Measurements from ENCODE around the gene LSAMP.

DNA sequence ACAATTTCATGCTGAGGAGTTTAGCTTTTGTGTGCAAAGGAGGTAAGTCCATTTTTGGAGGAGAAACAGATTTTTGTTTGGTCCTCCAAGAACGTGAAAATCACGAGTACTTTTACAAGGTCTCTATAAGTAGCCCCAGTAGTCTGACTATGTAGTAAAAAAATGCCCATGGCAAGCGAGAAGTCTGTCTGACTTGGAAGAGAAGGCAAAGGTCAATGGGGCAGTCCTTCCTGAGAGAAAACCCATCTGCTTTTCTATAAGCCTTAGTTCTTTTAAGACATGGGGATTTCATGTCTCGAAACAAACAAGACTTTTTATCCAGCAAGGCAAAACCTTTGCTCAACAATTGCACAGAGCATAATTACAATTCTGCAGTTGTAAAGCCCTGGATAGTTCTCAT, 638.8 kb downstream of the LSAMP start:
- TF ChIP-seq NRF1 (IDR thresholded peaks at IDR 0.05; ENCODE audit: low read depth, low read length): no peak
- TF ChIP-seq, protein P1, sequence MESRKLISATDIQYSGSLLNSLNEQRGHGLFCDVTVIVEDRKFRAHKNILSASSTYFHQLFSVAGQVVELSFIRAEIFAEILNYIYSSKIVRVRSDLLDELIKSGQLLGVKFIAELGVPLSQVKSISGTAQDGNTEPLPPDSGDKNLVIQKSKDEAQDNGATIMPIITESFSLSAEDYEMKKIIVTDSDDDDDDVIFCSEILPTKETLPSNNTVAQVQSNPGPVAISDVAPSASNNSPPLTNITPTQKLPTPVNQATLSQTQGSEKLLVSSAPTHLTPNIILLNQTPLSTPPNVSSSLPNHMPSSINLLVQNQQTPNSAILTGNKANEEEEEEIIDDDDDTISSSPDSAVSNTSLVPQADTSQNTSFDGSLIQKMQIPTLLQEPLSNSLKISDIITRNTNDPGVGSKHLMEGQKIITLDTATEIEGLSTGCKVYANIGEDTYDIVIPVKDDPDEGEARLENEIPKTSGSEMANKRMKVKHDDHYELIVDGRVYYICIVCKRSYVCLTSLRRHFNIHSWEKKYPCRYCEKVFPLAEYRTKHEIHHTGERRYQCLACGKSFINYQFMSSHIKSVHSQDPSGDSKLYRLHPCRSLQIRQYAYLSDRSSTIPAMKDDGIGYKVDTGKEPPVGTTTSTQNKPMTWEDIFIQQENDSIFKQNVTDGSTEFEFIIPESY (IDR thresholded peaks at IDR 0.05; ENCODE audit: borderline replicate concordance, low read depth): no peak
- TF ChIP-seq, protein P2, sequence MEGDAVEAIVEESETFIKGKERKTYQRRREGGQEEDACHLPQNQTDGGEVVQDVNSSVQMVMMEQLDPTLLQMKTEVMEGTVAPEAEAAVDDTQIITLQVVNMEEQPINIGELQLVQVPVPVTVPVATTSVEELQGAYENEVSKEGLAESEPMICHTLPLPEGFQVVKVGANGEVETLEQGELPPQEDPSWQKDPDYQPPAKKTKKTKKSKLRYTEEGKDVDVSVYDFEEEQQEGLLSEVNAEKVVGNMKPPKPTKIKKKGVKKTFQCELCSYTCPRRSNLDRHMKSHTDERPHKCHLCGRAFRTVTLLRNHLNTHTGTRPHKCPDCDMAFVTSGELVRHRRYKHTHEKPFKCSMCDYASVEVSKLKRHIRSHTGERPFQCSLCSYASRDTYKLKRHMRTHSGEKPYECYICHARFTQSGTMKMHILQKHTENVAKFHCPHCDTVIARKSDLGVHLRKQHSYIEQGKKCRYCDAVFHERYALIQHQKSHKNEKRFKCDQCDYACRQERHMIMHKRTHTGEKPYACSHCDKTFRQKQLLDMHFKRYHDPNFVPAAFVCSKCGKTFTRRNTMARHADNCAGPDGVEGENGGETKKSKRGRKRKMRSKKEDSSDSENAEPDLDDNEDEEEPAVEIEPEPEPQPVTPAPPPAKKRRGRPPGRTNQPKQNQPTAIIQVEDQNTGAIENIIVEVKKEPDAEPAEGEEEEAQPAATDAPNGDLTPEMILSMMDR (IDR thresholded peaks at IDR 0.05): no peak
- TF ChIP-seq GATA2 (CRISPR knock-in tag; IDR thresholded peaks at IDR 0.05): no peak
- TF ChIP-seq TAF1 (IDR thresholded peaks at IDR 0.05; ENCODE audit: borderline replicate concordance, low read depth, low read length): no peak
- TF ChIP-seq YY1 (IDR thresholded peaks at IDR 0.05; ENCODE audit: low read depth): no peak
- no peak for TF ChIP-seq NFIC (IDR thresholded peaks at IDR 0.05; ENCODE audit: borderline replicate concordance)
- no peak for TF ChIP-seq SMC3 (IDR thresholded peaks at IDR 0.05; ENCODE audit: low read depth, low read length)
- TF ChIP-seq, protein P3, sequence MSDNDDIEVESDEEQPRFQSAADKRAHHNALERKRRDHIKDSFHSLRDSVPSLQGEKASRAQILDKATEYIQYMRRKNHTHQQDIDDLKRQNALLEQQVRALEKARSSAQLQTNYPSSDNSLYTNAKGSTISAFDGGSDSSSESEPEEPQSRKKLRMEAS (IDR thresholded peaks at IDR 0.05; ENCODE audit: low read depth): no peak
- no peak for TF ChIP-seq MXI1 (IDR thresholded peaks at IDR 0.05; ENCODE audit: low read depth, low read length)
- TF ChIP-seq, protein P4, sequence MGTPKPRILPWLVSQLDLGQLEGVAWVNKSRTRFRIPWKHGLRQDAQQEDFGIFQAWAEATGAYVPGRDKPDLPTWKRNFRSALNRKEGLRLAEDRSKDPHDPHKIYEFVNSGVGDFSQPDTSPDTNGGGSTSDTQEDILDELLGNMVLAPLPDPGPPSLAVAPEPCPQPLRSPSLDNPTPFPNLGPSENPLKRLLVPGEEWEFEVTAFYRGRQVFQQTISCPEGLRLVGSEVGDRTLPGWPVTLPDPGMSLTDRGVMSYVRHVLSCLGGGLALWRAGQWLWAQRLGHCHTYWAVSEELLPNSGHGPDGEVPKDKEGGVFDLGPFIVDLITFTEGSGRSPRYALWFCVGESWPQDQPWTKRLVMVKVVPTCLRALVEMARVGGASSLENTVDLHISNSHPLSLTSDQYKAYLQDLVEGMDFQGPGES (IDR thresholded peaks at IDR 0.05; ENCODE audit: low read depth, low read length): no peak
- TF ChIP-seq, protein P5, sequence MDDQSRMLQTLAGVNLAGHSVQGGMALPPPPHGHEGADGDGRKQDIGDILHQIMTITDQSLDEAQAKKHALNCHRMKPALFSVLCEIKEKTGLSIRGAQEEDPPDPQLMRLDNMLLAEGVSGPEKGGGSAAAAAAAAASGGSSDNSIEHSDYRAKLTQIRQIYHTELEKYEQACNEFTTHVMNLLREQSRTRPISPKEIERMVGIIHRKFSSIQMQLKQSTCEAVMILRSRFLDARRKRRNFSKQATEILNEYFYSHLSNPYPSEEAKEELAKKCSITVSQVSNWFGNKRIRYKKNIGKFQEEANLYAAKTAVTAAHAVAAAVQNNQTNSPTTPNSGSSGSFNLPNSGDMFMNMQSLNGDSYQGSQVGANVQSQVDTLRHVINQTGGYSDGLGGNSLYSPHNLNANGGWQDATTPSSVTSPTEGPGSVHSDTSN (IDR thresholded peaks at IDR 0.05): no peak

All from SK-N-SH (cell line).